ENCODE data around the gene PDE3A.

PDE3A gene

GRCh38 chr12:20426191-20426590 is 57.9 kb downstream of the PDE3A start:
- in situ Hi-C loops (cut with HindIII; ENCODE audit: low sequenced_read_pairs): no loop called here
- no peak for DNase-seq (ENCODE audit: low read depth, low spot score)
- TF ChIP-seq CTCF (IDR thresholded peaks at IDR 0.05; ENCODE audit: low read depth, low read length): no peak
- no peak overlapping the region for H3K4me3 ChIP-seq (ENCODE audit: low read depth, low read length)

DNA sequence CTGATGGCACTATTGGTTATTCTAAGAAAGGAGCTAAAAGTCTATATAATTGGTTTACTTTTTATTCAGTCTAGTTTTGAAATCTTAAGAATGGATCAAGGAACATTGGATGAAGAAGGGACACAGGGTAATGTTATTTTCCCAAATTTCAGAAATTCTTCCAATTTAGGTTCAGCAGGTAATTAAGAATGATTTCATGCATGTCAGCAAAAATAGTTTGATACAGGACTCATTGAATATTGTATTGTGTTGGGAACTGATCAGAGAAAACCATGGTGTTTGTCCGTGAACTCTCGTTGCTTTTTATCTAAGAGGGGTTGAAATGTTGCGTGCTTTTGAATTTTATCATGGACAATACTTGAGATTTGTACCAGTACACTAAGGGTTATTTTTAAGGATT is 58.6 kb downstream of the PDE3A start:
- in situ Hi-C loops (cut with HindIII; ENCODE audit: low sequenced_read_pairs): no loop called here
- H3K4me3 ChIP-seq (ENCODE audit: low read depth, low read length): no peak overlapping the region
- TF ChIP-seq CTCF (IDR thresholded peaks at IDR 0.05; ENCODE audit: low read depth, low read length): no peak
- DNase-seq (ENCODE audit: low read depth, low spot score): no peak

GRCh38 chr12:20429852-20430251 is 61.5 kb downstream of the PDE3A start:
- no peak for TF ChIP-seq CTCF (IDR thresholded peaks at IDR 0.05; ENCODE audit: low read depth, low read length)
- DNase-seq (ENCODE audit: low read depth, low spot score): no peak
- no peak overlapping the region for H3K4me3 ChIP-seq (ENCODE audit: low read depth, low read length)
- in situ Hi-C loops (cut with HindIII; ENCODE audit: low sequenced_read_pairs): no loop called here

DNA sequence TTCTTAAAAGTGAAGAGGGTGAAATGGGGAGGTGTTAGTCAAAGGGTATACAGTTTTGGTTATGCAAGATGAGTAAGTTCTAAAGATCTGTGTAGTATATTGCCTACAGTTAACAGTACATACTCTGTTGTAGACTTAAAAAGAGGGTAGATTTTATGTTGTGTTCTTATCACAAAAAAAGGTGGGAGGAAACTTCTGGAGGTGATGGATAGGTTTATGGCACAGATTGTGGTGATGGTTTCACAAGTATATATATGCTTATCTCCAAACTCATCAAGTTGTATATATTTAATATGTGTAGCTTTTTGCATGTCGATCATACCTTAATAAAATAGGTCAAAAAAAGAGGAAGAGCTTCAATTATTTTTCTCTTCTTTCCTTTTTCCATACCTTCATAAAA is 64.0 kb downstream of the PDE3A start:
- no peak overlapping the region for H3K4me3 ChIP-seq (ENCODE audit: low read depth, low read length)
- no peak for DNase-seq (ENCODE audit: low read depth, low spot score)
- TF ChIP-seq CTCF (IDR thresholded peaks at IDR 0.05; ENCODE audit: low read depth, low read length): no peak
- in situ Hi-C loops (cut with HindIII; ENCODE audit: low sequenced_read_pairs): no loop called here

DNA sequence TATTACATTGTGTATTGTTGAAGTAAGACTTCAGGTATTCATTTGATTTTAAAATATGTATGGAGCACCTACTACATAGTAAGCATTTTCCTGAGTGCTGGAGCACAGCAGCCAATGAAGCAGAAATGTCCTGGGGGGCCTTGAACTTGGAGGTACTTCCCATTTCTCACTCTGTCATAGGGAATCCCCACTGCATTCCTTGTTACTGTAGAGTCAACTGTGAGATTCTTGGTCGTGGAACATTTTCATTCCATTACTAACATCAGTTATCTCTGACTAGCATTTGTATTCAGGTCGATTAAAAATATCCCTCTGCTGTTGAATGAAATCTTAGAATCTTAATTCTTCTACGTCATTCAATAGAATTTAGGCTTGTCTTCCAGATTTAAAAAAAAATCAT is 66.7 kb downstream of the PDE3A start:
- TF ChIP-seq CTCF (IDR thresholded peaks at IDR 0.05; ENCODE audit: low read depth, low read length): no peak
- in situ Hi-C loops (cut with HindIII; ENCODE audit: low sequenced_read_pairs): no loop called here
- peak; percentile 12 for DNase-seq (ENCODE audit: low read depth, low spot score)
- H3K4me3 ChIP-seq (ENCODE audit: low read depth, low read length): no peak overlapping the region

DNA sequence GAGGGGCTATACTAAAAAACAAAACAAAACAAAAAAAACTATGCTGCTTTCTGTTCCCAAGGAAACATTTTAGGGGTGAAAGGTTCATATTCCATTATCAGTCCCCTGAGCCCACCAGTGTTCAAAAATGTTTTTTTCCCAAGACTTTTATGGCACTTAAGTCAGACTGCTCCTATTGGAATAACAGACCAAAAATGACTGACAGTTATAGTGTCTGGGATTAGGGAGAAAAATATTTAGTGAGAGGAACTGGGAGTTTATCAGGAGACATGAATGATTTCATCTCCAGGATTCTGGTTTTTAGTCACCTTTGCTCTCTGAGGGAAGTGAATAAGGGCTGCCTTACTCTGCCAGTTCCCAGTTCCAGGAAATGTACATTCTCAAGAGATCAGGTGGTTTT is 68.0 kb downstream of the PDE3A start:
- TF ChIP-seq CTCF (IDR thresholded peaks at IDR 0.05; ENCODE audit: low read depth, low read length): no peak
- in situ Hi-C loops (cut with HindIII; ENCODE audit: low sequenced_read_pairs): no loop called here
- no peak overlapping the region for H3K4me3 ChIP-seq (ENCODE audit: low read depth, low read length)
- DNase-seq (ENCODE audit: low read depth, low spot score): no peak

GRCh38 chr12:20438299-20438779 is 70.0 kb downstream of the PDE3A start:
- TF ChIP-seq CTCF (IDR thresholded peaks at IDR 0.05; ENCODE audit: low read depth, low read length): no peak
- no peak overlapping the region for H3K4me3 ChIP-seq (ENCODE audit: low read depth, low read length)
- in situ Hi-C loops (cut with HindIII; ENCODE audit: low sequenced_read_pairs): no loop called here
- peak; percentile 19 for DNase-seq (ENCODE audit: low read depth, low spot score)
